Measurements from ENCODE around the gene COL20A1.
"Not testable (repeated sequence)": the region's sequence is repeated elsewhere in the genome, so short reads cannot be mapped to it uniquely, and the experiment has no call there.

COL20A1 gene

DNA sequence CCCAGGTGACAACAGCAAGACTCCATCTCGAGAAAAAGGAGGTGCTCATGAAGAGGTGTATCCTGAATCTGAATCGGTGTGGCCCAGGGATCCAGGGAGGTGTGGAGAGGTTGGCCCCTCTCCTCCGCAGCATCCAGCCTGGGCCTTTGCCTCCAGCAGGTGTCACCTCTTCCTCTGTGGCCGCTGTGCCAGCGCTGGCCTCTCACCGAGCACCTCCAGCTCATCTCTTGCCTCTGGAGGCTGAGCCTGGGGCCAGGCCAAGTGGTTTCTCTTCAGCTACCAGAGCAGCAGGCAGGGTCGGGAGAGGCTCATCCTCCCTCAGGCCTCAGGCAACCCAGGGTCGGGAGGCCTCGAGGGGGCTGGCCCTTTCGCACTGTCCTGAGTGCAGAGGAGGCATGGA, 1.2 kb upstream of the COL20A1 start:
- DNase-seq: no peak

DNA sequence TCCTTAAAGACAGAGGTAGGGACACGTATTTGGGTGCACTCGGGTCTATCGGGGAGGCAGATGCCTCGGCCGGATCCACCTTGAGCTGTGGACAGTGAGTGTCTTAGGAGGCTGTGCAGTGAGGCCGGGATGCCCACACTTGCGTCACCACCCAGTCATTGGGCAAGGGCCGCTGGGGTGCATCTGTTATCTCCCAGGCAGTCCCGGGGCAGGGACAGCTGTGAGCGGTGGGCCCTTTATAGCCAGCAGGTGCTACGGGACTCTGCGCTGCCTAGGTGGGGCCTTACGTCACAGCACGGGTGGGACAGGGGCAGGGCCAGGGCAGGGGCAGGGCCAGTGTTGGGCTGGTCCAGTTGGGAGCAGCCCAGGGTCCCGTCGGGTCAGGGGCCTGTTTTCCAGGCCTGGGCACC, 689 bp upstream of the COL20A1 start:
- DNase-seq: no peak

GRCh38 chr20:63293456-63293855, 470 bp downstream of the COL20A1 start:
- no peak for DNase-seq

GRCh38 chr20:63293871-63294535, 1.0 kb downstream of the COL20A1 start:
- DNase-seq: no peak

DNA sequence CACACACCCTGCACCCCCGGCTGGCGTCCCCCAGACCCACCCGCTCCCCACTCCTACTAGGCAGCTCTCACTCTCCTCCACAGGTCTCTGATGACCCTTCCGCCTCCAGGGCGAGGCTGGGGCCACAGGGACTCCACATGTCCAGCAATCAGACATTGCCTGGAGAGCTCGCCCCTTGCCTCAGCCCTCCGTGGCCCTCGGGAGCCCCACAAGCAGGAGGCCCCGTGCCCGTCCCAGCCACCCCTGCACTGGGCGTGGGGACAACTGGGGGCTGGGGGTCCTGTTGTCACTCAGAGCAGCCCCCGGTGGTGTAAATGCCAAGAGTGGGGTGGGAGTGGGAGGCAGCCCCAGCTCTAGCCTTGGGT, 1.5 kb downstream of the COL20A1 start:
- no peak for DNase-seq

DNA sequence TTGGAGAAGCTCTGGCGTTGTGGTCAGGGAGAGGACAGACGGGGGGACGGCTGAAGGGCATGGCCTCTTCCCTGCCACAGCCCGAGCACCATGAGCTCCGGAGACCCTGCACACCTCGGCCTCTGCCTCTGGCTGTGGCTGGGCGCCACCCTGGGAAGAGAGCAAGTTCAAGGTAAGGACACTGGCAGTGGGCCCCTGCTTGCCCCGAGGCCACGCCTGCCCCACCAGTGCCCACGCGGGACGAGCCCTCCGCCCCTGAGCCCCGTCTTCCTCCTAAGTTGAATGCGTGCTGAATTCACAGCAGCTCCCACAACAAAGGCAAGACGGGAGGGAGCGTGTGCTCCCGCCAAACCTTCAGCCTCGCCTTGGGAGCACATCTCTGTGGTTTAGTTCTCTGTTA, 2.0 kb downstream of the COL20A1 start:
- DNase-seq: no peak

GRCh38 chr20:63295422-63295821, 2.4 kb downstream of the COL20A1 start:
- no peak for DNase-seq

- no peak for DNase-seq
Measured at GRCh38 chr20:63295846-63296245, 2.9 kb downstream of the COL20A1 start.

DNA sequence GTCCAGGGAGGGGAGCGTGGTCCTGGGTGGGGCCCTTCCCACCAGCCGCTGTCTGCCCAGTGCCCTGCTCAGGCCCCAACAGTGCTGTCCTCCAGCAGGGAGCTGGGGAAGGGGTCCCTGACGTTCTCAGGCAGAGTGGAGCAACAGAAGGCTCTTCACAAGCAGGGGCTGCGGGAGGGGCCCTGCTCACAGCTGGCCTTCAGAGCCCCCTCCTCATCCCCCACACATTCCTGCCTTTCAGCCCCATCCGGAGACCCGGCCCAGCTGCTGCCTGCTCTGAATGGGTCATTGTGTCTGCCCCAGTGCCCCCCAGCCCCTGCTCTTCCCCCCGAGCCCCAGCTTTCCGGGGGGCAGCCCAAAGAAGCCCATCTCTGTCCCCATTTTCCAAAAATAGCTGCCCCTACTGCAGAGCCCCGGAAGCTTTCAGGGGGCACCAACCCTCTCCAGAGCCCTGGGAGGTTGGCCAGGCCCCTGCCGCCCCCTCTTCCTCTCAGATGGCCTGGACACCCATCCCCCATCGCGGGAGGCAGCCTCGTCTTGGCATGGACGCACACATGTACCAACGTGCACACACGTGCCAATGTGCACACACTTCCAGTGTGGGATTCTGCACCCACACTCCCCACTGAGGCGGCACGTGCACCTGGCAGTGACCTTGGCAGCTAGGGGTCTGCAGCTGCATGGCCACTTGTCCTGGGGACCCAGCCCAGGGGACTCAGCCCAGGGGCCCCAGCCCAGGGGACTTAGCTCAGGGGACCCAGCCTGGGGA, 3.7 kb downstream of the COL20A1 start:
- DNase-seq: no peak

- DNase-seq: no peak
Measured at GRCh38 chr20:63297371-63297781, 4.4 kb downstream of the COL20A1 start.

GRCh38 chr20:63297796-63298572, 5.0 kb downstream of the COL20A1 start:
- DNase-seq: no peak

DNA sequence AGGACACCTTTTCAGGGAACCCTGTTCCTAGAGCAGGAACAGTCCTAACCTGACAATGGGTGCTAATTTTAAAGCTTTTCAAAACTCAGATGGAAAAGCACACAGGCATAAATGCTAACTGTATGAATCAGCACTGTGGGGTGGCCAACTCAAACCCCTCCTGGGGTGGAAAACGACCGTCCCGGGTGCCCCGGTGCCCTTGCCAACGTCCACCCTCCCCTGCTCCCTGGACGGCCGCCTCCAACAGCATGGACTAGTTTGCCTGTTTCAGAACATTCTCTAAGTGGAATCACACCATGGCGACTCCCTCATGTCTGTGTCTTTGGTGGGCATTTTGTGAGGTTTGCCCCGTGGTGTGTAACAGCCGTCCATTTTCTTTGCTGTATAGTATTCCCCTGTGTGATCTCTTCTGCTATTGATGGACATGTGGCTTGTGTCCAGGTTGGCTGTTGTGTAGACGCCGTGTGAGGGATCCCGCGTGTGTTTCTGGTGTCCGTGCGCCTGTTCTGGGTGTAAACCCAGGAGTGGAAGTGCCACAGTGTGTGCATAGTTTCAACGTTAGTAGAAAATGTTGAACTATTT, 5.8 kb downstream of the COL20A1 start:
- no peak for DNase-seq

DNA sequence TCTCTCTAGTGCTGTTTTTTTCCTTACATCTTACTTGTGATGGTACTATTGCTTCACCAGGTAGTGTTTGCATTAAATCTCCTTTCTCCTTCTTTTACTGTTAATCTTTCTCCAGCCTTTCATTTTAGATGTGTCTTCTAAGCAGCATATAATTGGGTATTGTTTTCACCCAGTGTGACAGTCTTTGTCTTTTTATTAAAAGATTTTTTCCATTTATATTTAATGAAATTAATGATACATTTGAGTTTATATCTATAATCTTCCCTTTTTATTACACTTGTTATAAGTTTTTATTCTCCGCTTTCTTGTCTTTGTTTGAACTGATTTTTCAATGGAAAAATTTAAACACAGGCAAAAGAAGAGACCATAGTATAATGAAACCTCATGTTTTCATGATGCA, 8.7 kb downstream of the COL20A1 start:
- DNase-seq: no peak

GRCh38 chr20:63303095-63303666, 10.2 kb downstream of the COL20A1 start:
- no peak for DNase-seq

DNA sequence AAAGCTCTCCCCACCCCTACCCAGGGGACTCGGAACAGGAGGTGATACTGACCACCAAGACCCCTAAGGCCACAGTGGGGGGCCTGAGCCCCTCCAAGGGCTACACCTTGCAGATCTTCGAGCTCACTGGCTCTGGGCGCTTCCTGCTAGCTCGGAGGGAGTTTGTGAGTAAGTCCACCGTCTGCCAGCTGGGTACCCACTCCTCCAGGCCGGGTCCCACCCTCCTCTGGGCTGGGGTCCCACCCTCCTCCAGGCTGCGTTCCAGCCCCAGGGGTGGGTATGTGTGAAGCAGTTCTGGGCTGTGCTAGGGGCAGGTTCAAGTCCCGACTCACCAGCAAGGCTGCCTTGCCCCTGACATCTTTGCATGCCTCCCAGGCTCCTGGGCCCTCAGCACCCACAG, 12.4 kb downstream of the COL20A1 start:
- DNase-seq: no peak

- not testable (repeated sequence) for DNase-seq
Measured at GRCh38 chr20:63305933-63306672, 13.1 kb downstream of the COL20A1 start.

- no peak for DNase-seq
Measured at GRCh38 chr20:63306673-63307537, 13.9 kb downstream of the COL20A1 start.

- DNase-seq: no peak
Measured at GRCh38 chr20:63307538-63308217, 14.7 kb downstream of the COL20A1 start.

- DNase-seq: no peak
Measured at GRCh38 chr20:63308218-63308911, 15.4 kb downstream of the COL20A1 start.
